SHP77 treated with DMSO at 0.1 percent for 48 hours (cell line): ENCODE data around the gene SH3RF1.
"Not testable (repeated sequence)": the region's sequence is repeated elsewhere in the genome, so short reads cannot be mapped to it uniquely, and the experiment has no call there.

Source experiments
- DNase-seq: peaks from one replicate; lab custom pipeline; 2025; lab: John Stamatoyannopoulos, UW

The SH3RF1 gene

DNA sequence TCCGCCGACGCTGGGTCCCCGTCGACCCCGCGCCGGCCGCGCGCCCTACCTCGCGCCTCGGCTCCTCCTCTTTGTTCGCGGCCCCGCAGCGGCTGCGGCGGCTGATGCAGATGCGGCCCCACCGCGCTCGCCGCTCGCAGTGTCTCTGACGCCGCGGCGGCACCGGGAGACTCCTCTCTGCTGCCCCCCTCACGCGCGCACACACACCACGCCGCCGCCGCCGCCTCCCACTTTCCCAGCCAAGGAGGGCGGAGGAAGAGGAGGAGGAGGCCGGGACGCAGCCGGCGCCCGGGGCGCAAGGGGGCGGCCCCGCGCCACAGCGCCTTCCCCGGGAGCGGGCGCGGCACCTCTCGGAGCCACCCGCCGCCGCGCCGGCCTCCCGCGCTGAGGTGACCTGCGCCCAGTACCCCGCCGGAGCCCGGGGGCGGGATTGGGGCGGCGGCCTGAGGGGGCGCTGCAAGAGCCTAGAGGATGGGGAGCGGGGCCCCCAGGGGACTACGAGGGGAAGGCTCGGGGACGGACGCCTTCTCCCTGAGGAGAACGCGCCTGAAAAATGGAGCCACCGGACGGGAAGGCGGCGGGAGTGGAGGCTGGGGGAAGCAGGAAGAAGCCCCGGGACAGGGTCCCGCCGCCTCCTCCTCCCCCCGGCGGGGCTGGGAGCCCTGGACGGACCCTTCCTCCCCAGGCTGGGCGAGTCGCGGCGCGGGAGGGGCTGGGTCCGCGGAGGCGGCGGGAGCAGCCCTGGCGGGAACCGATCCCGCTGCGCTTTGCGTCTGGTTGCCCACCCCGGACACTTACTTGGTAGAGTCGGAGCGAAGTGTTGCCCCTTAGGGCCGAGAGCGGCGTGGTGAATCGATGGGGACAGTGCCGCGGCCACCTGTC is at the start of gene SH3RF1:
SH3RF1 (minus strand) TSS at position 147 of the 882 bp plus-strand sequence. CDS start 1,744 bp downstream, outside the sequence.
- peak; percentile 44 for DNase-seq

DNA sequence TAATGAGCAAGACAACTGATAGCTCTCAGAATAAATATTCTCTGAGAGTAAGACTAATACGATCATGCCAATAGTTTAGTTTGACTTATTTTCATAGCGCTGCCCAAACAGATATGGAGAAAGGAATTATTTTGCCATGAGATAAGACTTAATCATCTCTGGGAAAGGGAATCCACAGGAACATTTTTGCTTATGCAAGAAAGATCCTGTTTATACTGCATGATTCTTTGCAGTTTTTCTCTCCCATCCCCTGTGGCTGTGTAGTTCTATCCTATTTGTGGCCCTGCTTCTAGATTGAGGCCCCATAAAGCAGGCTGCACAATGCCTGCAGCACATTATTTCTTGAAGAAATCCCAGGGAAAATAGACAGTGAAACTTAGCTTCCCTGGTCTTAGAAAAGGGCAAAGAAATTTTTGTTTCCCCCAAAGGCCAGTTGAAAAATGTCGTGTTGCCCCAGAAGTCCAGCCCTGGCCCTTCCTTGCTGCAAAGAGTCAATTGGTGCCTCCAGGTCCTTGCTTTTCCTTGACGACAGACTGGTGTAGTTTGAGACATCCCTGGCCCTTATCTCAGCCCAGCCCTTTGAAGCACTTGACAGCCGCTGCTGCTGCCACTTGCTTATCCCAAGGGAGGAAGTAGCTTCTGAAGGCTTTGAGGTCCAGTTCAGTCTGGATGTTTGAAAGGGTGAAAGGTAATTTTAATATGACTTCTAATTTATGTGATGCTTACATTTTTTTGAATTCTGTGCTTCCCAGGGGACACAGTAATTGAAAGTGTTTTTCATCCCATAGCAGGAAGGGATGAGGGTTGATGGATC is 45.0 kb upstream of the SH3RF1 start:
- no peak for DNase-seq

DNA sequence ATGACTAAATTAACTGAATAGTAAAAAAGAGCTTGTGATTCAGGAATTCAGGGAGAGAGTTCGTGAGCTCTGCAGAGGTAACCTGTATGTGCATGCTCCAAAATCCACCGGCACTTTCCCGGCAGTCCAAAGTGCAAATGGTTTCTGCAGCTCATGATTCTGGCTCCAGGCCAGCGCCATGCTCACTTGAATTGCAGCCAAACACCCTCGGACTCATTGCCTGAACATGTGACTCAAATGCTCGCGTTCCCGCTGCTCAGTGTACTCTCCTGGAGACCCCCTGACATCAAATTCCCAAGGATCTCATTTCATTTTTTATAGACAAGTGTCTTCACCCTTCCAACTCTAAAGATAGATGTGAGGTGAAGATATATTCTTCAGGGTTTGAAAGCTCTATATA is 44.1 kb upstream of the SH3RF1 start:
- DNase-seq, result peak; percentile 86

DNA sequence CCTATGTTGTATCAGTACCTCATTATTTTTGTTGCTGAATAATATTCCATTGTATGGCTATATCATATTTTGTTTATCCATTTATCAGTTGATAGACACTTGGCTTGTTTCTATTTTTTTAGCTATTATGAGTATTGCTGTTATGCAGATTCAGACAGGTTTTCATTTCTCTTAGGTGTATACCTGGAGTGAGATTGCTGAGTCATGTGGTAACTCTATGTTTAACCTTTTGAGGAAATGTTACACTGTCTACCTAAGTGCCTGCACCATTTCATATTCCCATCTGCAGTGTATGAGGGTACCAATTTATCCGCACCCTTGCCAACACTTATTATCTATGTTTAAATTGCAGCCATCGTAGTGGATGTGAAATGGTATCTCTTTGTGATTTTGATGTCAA is 43.0 kb upstream of the SH3RF1 start:
- no peak for DNase-seq

DNA sequence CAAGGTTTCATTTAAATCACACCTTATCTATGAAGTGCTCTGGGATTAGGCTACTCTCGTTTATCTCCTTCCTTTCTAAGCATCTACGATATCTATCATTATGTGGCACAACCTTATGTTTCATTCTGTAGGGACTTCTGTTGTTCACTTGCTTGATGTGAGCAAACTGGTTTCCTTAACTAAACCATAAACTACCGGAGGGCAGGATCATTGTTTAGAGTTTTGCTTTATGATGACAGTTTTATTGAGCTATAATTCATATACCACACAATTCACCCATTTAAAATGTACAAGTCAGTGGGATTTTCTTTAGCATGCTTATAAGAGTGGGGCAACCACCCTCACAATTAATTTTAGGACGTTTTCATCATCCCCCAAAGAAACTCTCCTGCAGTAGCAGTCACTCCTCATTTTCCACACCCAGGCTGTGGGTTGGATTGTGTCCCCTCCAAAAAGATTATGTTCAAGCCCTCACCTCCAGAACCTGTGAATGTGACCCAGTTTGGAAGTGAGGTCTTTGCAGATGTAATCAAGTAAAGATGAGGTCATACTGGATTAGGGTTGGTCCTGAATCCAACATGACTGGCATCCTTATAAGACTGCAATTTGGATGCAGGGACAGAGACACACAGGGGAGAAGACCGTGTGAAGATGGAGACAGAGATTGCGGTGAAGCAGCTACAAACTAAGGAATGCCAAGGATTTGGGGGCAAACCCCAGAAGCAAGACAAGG is 42.1 kb upstream of the SH3RF1 start:
- DNase-seq, result no peak

DNA sequence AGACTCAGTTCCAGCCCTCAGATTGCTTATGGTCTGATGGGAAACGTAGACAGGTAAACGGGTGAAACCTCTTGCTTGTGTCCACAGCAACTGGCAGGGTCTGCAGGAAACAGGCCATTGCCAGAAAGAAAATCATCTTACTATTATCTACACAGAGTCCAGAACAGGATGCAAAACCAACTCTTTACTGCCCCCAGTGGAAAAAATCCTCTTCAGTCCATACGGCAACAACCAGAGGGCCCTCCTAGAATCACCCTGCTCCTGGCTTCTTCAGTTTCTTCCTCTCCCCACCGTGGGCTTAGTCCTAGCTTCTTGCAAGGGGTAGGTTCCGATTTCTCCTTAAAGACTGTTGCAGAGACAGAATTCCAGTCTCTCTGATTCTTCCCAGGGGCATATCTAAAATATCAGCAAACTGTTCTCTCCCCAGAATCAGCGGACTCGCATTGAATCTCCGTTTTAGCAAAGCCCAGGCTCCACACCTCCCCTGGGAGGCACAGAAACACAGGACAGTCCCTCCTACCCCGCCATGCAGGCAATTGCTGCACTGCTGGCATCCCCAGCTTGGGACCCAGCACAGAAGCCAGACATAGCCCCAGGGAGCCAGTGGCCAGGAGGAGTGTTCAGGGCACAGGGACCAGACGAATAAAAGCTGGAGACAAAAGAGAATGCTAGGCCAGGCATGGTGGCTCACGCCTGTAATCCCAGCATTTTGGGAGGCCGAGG is 41.0 kb upstream of the SH3RF1 start:
- peak; percentile 37 for DNase-seq

DNA sequence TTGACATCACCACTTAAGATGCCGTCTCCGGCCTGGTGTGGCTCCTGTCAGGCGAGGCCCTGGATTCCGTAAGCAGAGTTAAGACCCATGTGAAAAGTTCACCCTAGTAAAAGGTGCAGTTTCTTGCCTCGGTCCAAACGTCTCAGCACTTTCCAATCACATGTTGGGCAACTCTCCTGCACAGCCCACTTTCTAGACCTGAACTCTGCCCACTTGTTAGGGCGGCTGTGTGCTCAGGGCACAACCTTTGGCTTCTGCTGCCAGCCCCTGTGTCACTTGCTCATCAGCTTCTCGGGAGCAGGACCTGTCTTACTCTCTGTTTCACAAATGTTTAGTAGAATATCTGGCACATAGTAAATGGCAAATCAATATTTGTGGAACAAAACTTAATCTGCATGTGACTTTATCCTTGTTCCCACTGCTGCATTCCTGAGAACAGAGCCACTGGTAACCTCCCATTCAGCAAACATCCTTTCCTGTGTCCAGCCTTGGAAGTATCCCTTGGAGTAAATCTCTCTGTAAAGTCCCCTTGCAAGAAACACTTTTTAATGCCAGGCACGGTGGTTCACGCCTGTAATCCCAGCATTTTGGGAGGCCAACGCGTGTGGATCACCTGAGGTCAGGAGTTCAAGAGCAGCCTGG is 38.7 kb upstream of the SH3RF1 start:
- DNase-seq, result no peak

DNA sequence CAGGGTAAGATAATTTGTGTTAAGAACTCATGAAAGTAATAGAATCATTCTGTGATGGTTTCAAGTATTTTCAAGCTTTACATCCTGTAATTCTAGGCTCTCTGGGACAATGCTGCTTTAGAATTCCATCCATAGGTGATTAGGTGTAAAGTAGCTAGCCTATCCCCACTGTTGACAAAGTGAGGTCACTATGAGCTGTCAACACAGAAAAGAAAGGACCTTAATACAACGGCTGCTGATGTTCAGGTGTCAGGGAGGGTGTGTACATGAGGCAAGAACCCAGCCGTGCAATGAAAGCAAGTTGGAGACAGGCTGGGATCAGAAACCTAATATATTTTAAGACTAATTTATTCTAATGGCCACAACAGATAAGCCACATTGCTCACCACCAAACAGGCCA is 36.8 kb upstream of the SH3RF1 start:
- no peak for DNase-seq

DNA sequence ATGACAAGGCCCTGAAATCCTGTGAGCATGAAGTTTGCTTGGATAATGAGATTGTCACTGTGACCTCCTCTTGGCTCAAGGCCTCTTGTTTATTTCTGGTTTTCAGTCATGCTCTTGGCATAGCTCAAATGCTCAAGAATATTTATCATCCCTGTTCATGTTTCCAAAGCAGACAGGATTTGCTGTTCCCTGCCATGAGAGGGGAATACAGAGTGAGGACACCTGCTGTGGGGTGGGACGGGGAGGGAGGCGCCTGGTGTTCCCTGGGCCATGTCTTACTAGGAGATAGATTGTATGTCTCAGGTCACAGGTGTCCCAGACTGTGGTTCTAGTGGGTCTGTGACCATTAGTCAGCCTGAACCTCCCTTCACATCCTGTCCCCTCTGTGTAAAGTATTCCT is 34.9 kb upstream of the SH3RF1 start:
- no peak for DNase-seq

DNA sequence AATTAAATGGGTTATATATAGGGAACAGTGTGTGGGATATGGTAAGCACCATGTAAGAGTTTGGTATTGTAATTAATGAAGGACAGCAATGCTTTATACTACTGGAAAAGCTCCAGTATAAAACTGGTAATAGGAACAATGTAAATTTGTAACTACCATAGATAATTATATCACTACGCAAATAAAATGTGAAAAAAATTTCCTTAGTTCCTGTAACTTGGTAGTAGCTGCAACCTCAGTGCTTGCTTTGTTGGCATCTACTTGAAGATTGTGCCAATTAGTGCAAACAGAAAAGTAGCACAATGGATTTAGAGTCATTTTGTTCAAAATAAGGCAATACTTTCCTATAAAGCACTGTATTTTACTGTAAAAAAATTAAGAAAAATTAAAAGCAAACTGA is 34.4 kb upstream of the SH3RF1 start:
- DNase-seq, result no peak

DNA sequence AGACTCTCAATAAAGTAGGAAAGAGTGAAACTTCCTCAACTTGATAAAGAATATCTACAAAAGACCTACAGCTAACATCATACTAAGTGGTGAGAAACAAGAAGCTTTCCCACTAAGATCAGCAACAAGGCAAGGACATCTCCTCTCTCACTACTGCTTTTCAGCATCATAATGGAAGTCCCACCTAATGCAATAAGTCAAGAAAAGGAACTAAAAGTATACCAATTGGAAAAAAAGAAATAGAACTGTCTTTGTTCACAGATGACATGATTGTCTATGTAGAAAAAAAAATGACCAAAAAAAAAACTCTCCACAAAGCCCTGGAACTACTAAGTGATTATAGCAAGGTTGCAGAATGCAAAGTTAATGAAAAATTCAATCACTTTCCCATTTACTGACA is 25.1 kb upstream of the SH3RF1 start:
- DNase-seq, result no peak

DNA sequence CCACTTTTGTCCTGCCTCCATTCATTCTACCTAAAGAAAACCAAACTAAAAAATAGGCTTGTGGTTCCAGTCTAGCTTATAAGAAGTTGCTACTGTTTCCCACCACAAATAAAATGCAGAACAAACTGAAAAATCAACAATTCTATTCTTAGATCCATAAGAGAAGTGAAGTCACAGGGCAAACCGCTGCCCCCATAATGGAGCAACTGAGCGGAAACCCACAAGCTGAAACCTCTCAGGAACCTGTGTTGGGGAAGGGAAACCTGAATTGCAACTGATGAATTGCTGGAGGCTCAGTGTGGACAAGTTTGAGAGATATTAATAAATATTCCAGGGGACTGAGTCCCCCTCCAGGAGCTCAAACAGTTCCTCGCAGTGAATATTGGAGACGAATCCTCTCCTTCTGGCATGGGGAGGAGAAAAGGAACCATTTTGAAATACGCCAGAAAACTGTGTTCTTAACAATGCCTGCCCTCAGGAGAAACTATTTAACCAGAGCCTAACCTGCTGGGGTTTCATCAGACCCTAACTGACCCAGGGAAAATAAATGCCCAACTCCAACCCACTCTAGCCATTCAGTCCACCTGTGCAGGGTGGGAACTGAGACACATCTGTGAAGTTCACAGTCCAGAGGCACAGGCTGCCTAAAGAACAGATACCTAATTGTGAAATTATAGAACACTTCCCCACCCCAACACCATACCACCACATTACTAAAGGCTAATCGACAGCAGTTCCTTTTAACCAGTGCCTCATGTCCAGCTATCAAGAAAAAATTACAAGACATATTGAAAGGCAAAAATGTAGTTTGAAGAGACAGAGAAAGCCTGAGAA is 22.8 kb upstream of the SH3RF1 start:
- no peak for DNase-seq

DNA sequence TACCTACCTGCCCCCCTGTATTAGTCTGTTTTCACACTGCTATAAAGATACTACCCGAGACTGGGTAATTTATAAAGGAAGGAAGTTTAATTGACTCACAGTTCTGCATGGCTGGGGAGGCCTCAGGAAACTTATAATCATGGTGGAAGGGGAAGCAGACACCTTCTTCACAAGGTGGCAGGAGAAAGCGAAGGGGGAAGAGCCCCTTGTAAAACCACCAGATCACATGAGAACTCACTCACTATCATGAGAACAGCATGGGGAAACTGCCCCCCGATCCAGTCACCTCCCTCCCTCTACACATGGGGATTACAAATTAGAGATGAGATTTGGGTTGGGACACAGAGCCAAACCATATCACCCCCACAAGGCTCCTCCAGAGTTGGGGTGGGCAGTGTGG is 17.2 kb upstream of the SH3RF1 start:
- not testable (repeated sequence) for DNase-seq

DNA sequence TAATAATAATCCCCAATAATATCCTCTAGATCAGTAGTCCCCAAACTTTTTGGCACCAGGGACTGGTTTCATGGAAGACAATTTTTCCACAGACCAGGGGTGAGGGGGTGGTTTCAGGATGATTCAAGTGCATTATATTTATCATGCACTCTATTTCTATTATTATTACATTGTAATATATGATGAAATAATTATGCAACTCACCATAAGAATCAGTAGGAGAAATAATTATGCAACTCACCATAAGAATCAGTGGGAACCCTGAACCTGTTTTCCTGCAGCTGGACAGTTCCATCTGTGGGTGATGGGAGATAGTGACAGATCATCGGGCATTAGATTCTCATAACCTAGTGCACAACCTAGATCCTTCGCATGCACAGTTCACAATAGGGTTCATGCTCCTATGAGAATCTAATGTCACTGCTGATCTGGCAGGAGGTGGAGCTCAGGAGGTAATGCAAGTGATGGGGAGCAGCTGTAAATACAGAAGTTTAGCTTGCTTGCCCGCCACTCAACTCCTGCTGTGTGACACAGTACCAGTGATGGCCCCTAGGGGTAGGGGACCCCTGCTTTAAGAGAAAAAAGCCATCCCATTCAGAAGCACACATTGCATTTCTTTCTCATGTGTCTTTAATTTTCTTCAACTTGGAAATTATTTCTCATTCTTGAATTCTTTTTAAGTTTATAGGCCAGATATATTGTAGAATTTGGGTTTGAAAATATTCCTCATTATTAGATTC is 16.0 kb upstream of the SH3RF1 start:
- DNase-seq, result no peak

DNA sequence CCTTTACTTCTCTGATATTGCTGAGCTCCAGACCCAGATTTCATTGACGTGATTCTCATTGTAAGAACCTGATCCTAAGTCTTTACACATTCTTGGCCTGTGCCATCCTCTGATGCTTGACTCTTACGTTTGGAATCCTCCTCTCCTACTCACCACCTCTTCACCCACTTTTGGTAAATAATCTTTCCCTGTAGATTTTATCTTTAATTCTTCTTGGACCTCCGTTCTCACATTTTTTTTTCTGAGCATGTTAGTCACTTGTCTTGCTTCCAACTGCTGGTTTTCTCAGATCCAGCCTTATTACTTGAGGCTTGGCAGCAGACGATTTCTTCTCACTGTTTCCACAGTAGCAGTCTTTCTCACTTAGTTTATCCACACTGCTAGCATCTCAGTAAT is 12.4 kb upstream of the SH3RF1 start:
- DNase-seq, result no peak

DNA sequence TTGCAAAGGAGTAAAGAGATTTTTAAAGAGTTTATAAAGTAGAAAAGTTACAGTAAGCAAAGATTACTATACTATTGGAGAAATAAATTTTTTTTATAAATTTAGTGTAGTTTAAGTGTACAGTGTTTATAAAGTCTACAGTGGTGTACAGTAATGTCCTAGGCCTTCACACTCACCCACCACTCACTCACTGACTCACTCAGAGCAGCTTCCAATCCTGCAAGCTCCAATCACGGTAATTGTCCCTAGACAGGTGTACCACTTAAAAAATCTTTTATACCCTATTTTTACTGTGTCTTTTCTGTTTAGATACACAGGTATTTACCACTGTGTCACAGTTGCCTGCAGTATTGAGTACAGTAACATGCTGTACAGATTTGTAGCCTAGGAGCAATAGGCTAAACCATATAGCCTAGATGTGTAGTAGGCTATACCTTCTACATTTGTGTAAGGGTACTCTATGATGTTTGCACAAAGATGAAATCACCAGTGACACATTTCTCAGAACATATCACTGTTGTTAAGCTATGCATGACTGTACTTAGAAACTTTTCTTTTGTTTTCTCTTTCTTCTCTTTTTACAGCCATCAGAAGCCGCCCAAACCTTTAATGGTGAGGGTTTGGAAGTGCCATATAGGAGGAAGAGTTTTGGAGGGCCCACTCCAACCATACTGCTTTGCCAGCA is 11.8 kb upstream of the SH3RF1 start:
- DNase-seq, result no peak

DNA sequence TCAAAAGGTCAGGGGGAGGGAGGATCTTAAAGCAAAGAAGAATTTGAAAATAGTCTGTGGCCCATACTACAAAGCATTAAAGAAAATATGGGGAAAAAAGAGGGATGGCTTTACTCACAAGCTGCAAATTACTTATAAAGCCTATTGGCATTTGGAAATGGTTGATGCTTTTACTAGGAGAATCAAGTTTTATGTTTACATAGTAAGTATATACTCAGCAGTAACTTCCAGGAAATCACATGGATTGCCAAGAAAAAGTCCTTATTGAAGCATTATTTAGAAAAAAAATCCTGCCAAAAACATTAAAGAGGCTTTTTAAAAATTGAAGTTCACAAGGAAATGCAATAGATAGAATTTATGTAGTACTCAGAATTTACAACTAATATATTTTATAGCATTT is 8.4 kb upstream of the SH3RF1 start:
- no peak for DNase-seq

DNA sequence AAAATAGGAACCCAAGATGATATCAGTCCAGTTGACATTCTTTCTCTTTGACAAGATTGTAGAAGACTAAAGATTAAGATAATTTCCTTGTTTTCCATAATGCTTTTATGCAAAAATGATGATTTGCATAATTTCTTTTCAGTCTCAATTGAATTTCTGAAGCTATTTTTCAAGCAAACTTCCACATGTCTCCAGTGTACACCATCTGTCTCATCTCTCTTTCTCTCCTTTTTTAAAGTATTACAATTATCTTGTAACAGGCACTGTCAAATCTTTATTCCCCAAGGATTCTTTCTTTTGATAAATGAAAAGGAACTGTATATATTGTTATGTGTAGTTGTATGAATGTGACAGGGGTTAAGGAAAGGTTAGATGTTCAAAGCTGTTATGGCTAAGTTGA is 7.9 kb upstream of the SH3RF1 start:
- DNase-seq, result no peak

DNA sequence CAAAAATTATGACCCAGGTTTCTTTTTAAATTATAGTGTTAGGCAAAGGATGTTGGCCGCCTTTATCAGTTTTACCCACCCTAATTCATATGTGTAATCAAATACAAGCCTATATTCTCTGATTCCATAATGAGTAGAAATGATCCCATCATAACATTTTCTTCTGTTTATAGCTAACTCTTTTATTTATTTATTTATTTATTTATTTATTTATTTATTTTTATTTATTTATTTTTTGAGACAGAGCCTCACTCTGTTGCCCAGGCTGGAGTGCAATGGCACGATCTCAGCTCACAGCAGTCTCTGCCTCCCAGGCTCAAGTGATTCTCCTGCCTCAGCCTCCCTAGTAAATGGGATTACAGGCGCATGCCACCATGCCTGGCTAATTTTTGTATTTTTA is 7.1 kb upstream of the SH3RF1 start:
- not testable (repeated sequence) for DNase-seq
